Neuronal stem cell (in vitro differentiated cells): Measurements from ENCODE around the gene ANO6.

Experiments
- DNase-seq: peaks from one replicate; pipeline ENCODE4 v3.0.0-alpha.2; 2013; ENCODE audit warnings: low spot score
- H2AFZ ChIP-seq: one replicate; pipeline ENCODE4 v1.6.1; 2013; ENCODE audit warnings: mild to moderate bottlenecking, low read length, inconsistent platforms
- H2AK5ac ChIP-seq: 2 replicates; pipeline ENCODE4 v1.6.1; 2013; ENCODE audit warnings: low read depth, mild to moderate bottlenecking, inconsistent platforms, low read length, moderate library complexity, mixed read lengths
- H2BK120ac ChIP-seq: 2 replicates; pipeline ENCODE4 v1.6.1; 2013; ENCODE audit warnings: low read depth, mild to moderate bottlenecking, inconsistent platforms, low read length, moderate library complexity, mixed read lengths
- H2BK12ac ChIP-seq: one replicate; pipeline ENCODE4 v1.6.1; 2013; ENCODE audit warnings: low read length, inconsistent platforms
- H2BK15ac ChIP-seq: 2 replicates; pipeline ENCODE4 v1.6.1; 2013; ENCODE audit warnings: mild to moderate bottlenecking, low read length, inconsistent platforms, mixed read lengths
- H2BK5ac ChIP-seq: one replicate; pipeline ENCODE4 v1.6.1; 2013; ENCODE audit warnings: inconsistent platforms, mild to moderate bottlenecking, low read length, moderate library complexity
- H3K14ac ChIP-seq: one replicate; pipeline ENCODE4 v1.6.1; 2013; ENCODE audit warnings: low read length, inconsistent platforms
- H3K18ac ChIP-seq: 2 replicates; pipeline ENCODE4 v1.6.1; 2013; ENCODE audit warnings: low read length, inconsistent platforms
- H3K23ac ChIP-seq: 2 replicates; pipeline ENCODE4 v1.6.1; 2013; ENCODE audit warnings: low read depth, mild to moderate bottlenecking, mixed read lengths, low read length, inconsistent platforms; ENCODE audit not compliant: poor library complexity
- H3K27ac ChIP-seq: replicated peaks from 3 replicates; pipeline ENCODE4 v1.5.1; 2013; ENCODE audit warnings: low read length, inconsistent platforms
- H3K27me3 ChIP-seq, 3 experiments: 2 replicates each; pipeline ENCODE4 v1.6.1; 2013; ENCODE audit warnings: low read length in 3 of 3, mild to moderate bottlenecking in 2 of 3, inconsistent platforms in 1 of 3, low read depth in 1 of 3, mixed read lengths in 1 of 3, moderate library complexity in 1 of 3; ENCODE audit not compliant: control insufficient read depth in 3 of 3, insufficient read depth in 3 of 3
- H3K36me3 ChIP-seq, 2 donors: replicated peaks in 1 of 2; 2 replicates each; pipeline ENCODE4 v1.6.1; 2013; ENCODE audit warnings: low read length in 2 of 2; ENCODE audit not compliant: control insufficient read depth in 2 of 2, insufficient read depth in 2 of 2
- H3K4ac ChIP-seq: 2 replicates; pipeline ENCODE4 v1.6.1; 2013; ENCODE audit warnings: inconsistent platforms, mild to moderate bottlenecking, low read length, moderate library complexity
- H3K4me1 ChIP-seq, 2 donors: 1 replicate in 1 of 2; 2 replicates in 1 of 2; pipeline ENCODE4 v1.6.1; 2013; ENCODE audit warnings: low read length in 2 of 2, low read depth in 1 of 2; ENCODE audit not compliant: control insufficient read depth in 2 of 2, insufficient read depth in 1 of 2
- H3K4me2 ChIP-seq: one replicate; pipeline ENCODE4 v1.6.1; 2013; ENCODE audit warnings: mild to moderate bottlenecking, low read length, inconsistent platforms; ENCODE audit not compliant: insufficient read depth, poor library complexity, severe bottlenecking
- H3K4me3 ChIP-seq, 2 donors: 2 replicates each; pipeline ENCODE4 v1.5.1; 2013; ENCODE audit warnings: low read length in 2 of 2, mild to moderate bottlenecking in 2 of 2, inconsistent platforms in 1 of 2, moderate library complexity in 1 of 2
- H3K79me1 ChIP-seq: one replicate; pipeline ENCODE4 v1.6.1; 2013; ENCODE audit warnings: low read depth, mild to moderate bottlenecking, inconsistent platforms, low read length, moderate library complexity
- H3K9ac ChIP-seq: one replicate; pipeline ENCODE4 v1.6.1; 2013; ENCODE audit warnings: mild to moderate bottlenecking, low read depth, low read length, inconsistent platforms; ENCODE audit not compliant: poor library complexity
- H3K9me3 ChIP-seq, 2 donors: replicated peaks in 1 of 2; 2 replicates each; pipeline versions ENCODE3 to v1.6.1; 2013; ENCODE audit warnings: low read length in 2 of 2, mild to moderate bottlenecking in 2 of 2, inconsistent platforms in 1 of 2, low read depth in 1 of 2, mixed read lengths in 1 of 2, moderate library complexity in 1 of 2; ENCODE audit not compliant: control insufficient read depth in 2 of 2, insufficient read depth in 1 of 2
- H4K8ac ChIP-seq: one replicate; pipeline ENCODE4 v1.6.1; 2013; ENCODE audit warnings: low read depth, mild to moderate bottlenecking, inconsistent platforms, low read length, moderate library complexity
- H4K91ac ChIP-seq: one replicate; pipeline ENCODE4 v1.6.1; 2013; ENCODE audit warnings: low read length, low read depth, mild to moderate bottlenecking, inconsistent platforms; ENCODE audit not compliant: poor library complexity
- WGBS, 2 donors: extraction: QIAGEN DNeasy Blood & Tissue Kit; methylation state at CpG; one replicate each; pipeline ENCODE4 v1.1.7; 2013; ENCODE audit warnings: missing lambda C conversion rate in 2 of 2, mixed read lengths in 1 of 2; ENCODE audit not compliant: insufficient read length in 2 of 2, insufficient replicate concordance in 1 of 2; ENCODE audit errors: extremely low coverage in 2 of 2; 5-methylcytosine and 5-hydroxymethylcytosine counted together

Gene ANO6

DNA sequence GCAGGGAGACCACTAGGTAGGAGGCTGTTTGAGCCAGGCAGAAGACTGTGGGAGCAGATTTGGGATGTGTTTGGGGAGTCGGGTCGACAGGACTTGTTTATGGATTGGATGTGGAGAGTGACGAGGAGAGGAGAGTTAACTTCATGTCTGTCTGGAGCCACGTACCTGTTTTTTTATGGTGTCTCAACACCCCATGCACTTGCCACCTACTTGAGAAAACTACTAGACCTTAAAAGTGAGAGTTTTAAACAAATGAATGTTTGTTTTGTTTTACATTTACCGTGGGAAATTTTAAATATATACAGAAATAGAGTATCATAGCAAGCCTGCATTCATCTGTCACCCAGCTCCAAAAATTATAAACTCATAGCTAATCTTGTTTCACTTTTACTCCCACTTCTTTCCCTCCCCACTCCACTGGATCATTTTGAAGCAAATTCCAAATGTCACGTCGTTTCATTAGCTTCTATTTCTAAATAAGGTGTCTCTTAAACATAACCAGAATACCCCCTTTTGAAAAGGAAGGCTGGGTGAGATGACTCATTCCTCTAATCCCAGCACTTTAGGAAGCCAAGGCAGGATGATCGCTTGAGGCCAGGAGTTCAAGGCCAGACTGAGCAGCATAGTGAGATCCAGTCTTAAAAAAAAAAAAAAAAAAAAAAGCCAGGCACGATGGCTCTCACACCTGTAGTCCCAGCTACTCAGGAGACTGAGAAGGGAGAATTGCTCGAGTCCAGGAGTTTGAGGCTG, 136.2 kb downstream of the ANO6 start:
- no peaks in the 10 kb centered on the region for H3K79me1 ChIP-seq
- no CpG with 5 or more reads among the region's 10 CpGs for WGBS, 2 donors
- no peak overlapping the region for H3K4me2 ChIP-seq
- H2AK5ac ChIP-seq = no peak overlapping the region
- no peak overlapping the region for H3K9ac ChIP-seq
- no peak overlapping the region for H3K18ac ChIP-seq
- H2BK15ac ChIP-seq = no peak overlapping the region
- H3K14ac ChIP-seq = no peak overlapping the region
- H3K4ac ChIP-seq = no peak overlapping the region
- H3K4me1 ChIP-seq = no peaks in the 10 kb centered on the region
- H3K4me3 ChIP-seq = no peak overlapping the region
- no peak for DNase-seq
- no peak overlapping the region for H2BK5ac ChIP-seq
- H4K8ac ChIP-seq = no peak overlapping the region
- no peak overlapping the region for H3K27ac ChIP-seq
- no peak overlapping the region for H2BK120ac ChIP-seq
- no peak overlapping the region for H3K23ac ChIP-seq
- no peak overlapping the region for H4K91ac ChIP-seq
- no peak overlapping the region for H2AFZ ChIP-seq
- no peak overlapping the region for H2BK12ac ChIP-seq
- peaks cover 9 to 12% of the 10 kb centered on the region in 2 donors for H3K9me3 ChIP-seq
- H3K36me3 ChIP-seq = peaks cover 22 to 68% of the 10 kb centered on the region in 2 donors
- no peaks in the 10 kb centered on the region for H3K27me3 ChIP-seq

DNA sequence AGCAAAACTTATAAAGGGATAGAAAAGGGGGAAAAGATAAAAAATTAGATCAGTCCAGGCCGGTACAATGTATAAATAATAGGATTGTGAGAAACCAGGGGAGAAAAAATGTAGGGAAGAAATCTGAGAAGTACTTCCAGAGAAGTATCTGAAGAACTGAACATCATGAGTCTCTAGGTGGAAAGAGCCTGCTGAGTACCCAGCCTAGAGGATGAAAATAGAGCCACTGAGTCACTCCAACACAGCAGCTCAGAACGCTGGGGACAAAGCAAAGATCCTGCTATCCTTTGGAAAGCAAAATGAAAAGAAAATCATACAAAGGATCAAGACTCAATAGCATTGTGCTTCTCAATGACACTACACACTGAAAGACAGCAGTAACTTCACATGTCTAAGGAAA, 138.0 kb downstream of the ANO6 start:
- Histone ChIP-seq H3K36me3 (peaks cover 19 to 69% of the 10 kb centered on the region in 2 donors), H3K14ac (no peak overlapping the region), H2BK15ac (no peak overlapping the region), H4K91ac (no peak overlapping the region), H3K18ac (no peak overlapping the region), H3K23ac (no peak overlapping the region), H3K4me1 (no peaks in the 10 kb centered on the region), H2AK5ac (no peak overlapping the region), H2BK12ac (no peak overlapping the region), H4K8ac (no peak overlapping the region), H3K27me3 (no peaks in the 10 kb centered on the region), H2BK5ac (no peak overlapping the region), H3K9ac (no peak overlapping the region), H3K79me1 (no peaks in the 10 kb centered on the region), H2AFZ (no peak overlapping the region), H3K4me2 (no peak overlapping the region), H3K27ac (no peak overlapping the region), H3K9me3 (peaks cover 9 to 12% of the 10 kb centered on the region in 2 donors), H2BK120ac (no peak overlapping the region), H3K4me3 (no peak overlapping the region), H3K4ac (no peak overlapping the region)
- no CpG with 5 or more reads among the region's 2 CpGs for WGBS, 2 donors
- no peak for DNase-seq

- Histone ChIP-seq H2BK15ac (no peak overlapping the region), H3K14ac (no peak overlapping the region), H2AK5ac (no peak overlapping the region), H3K4ac (no peak overlapping the region), H3K4me2 (no peak overlapping the region), H3K27me3 (no peaks in the 10 kb centered on the region), H3K79me1 (no peaks in the 10 kb centered on the region), H4K8ac (no peak overlapping the region), H3K27ac (no peak overlapping the region), H2BK12ac (no peak overlapping the region), H3K9me3 (peaks cover 9 to 12% of the 10 kb centered on the region in 2 donors), H2BK5ac (no peak overlapping the region), H2AFZ (no peak overlapping the region), H3K23ac (no peak overlapping the region), H4K91ac (no peak overlapping the region), H3K4me3 (no peak overlapping the region), H3K18ac (no peak overlapping the region), H3K36me3 (peaks cover 19 to 67% of the 10 kb centered on the region in 2 donors), H3K4me1 (no peaks in the 10 kb centered on the region), H2BK120ac (no peak overlapping the region), H3K9ac (no peak overlapping the region)
- DNase-seq = no peak
Observed at GRCh38 chr12:45354399-45354798, 138.5 kb downstream of the ANO6 start.

DNA sequence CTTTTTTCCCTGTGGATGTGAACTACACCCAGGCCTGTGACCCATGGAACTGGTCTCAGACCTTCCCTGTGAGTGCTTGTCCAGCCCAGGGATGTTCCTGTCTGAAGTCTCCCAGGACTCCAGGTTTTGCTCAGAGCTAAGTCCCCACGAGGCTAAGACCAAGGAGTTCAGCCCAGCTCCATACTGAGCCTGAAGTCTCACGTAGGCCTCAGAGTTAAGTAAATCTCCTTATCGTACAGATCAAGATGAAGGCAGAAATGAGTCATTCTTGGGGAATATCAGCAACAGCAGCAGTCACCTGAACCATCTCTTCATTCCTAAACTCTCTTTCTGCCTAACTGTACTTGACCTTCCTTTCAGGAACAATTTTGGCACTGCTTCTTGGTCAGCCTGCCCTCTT, 139.8 kb downstream of the ANO6 start:
- Histone ChIP-seq H3K14ac (no peak overlapping the region), H2BK12ac (no peak overlapping the region), H2BK120ac (no peak overlapping the region), H2AK5ac (no peak overlapping the region), H3K23ac (no peak overlapping the region), H2BK5ac (no peak overlapping the region), H3K18ac (no peak overlapping the region), H3K4me2 (no peak overlapping the region), H4K8ac (no peak overlapping the region), H3K4me1 (no peaks in the 10 kb centered on the region), H4K91ac (no peak overlapping the region), H2BK15ac (no peak overlapping the region), H3K4me3 (no peak overlapping the region), H3K27ac (no peak overlapping the region), H3K4ac (no peak overlapping the region), H3K79me1 (no peaks in the 10 kb centered on the region), H3K9ac (no peak overlapping the region), H3K9me3 (peaks cover 2 to 3% of the 10 kb centered on the region in 2 donors), H3K27me3 (no peaks in the 10 kb centered on the region), H3K36me3 (peaks cover 8 to 63% of the 10 kb centered on the region in 2 donors), H2AFZ (no peak overlapping the region)
- no peak for DNase-seq
- WGBS, 2 donors = no CpG with 5 or more reads among the region's 3 CpGs
